Measurements from ENCODE around the gene PATJ.

GRCh38 chr1:61904354-61904753 is 162.1 kb downstream of the PATJ start:
- no peak for TF ChIP-seq CTCF (IDR thresholded peaks at IDR 0.05)
- TF ChIP-seq POLR2A (IDR thresholded peaks at IDR 0.05), result no peak

All from testis (tissue), 2 donors.